Bronchial epithelial cell (primary cell): Measurements from ENCODE around the gene PPP1R16B. TPM values are rescaled to one million over a fixed set of nuclear protein-coding genes. Genes with fewer than 3 reads are reported as not detected.

ENCODE experiments used
- DNase-seq: peaks from one replicate; pipeline ENCODE4 v3.0.0-alpha.2; 2010; ENCODE audit warnings: low read depth
- FAIRE-seq: peaks from 2 replicates; lab custom pipeline; 2011; peaks lifted over from hg19 to GRCh38; lab: Jason Lieb, UNC
- H3K27me3 ChIP-seq: 2 replicates; pipeline ENCODE4 v1.5.1; 2011; ENCODE audit warnings: low read length; ENCODE audit not compliant: control insufficient read depth, insufficient read depth
- H3K36me3 ChIP-seq: 2 replicates; pipeline ENCODE4 v1.5.1; 2011; ENCODE audit warnings: low read length; ENCODE audit not compliant: control insufficient read depth, insufficient read depth
- H3K4me3 ChIP-seq: 2 replicates; pipeline ENCODE4 v1.5.1; 2011; ENCODE audit warnings: mild to moderate bottlenecking, low read depth, low read length, control low read depth
- CTCF ChIP-seq: IDR thresholded peaks from 2 replicates; pipeline ENCODE4 v1.5.1; 2011; ENCODE audit warnings: mild to moderate bottlenecking, moderate library complexity, low read length, control low read depth, inconsistent platforms; ENCODE audit not compliant: insufficient read depth, severe bottlenecking
- total RNA-seq: library from RNA; depleted of rRNA; stranded (reverse); fragments of >200 nt; gene quantifications from 2 replicates; pipeline ENCODE4 v1.2.1, GENCODE V29; 2014

PPP1R16B gene
- total RNA-seq, 1 donor from 2014 or later = 0.26 TPM

GRCh38 chr20:38947931-38948362 is 142.4 kb downstream of the PPP1R16B start:
- no peaks in the 10 kb centered on the region for H3K27me3 ChIP-seq
- H3K36me3 ChIP-seq = peaks cover 3% of the 10 kb centered on the region
- TF ChIP-seq CTCF = no peak
- FAIRE-seq = no peak
- DNase-seq = no peak
- no peak overlapping the region for H3K4me3 ChIP-seq

DNA sequence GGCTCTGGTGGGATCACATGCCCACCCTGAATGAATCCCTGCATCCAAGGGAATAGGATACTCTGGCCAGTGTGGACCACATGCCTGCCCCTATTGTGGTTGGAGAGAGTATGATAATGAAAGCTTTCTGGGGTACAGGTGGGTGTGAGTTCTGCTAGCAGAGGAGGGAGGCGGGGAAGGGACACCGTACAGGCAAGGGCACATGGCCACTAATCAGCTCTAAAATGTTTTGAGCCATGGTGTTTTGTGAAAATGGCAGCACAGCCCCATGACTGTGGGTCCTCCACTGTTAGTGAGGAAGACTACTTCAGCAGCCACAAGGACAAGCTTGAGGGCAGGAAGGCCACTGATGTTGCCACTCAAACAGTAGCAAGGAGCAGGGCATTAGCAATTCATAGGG is 144.8 kb downstream of the PPP1R16B start:
- H3K27me3 ChIP-seq = no peaks in the 10 kb centered on the region
- TF ChIP-seq CTCF = no peak
- H3K36me3 ChIP-seq = peaks cover 2% of the 10 kb centered on the region
- DNase-seq (no peak), FAIRE-seq (no peak)
- no peak overlapping the region for H3K4me3 ChIP-seq

DNA sequence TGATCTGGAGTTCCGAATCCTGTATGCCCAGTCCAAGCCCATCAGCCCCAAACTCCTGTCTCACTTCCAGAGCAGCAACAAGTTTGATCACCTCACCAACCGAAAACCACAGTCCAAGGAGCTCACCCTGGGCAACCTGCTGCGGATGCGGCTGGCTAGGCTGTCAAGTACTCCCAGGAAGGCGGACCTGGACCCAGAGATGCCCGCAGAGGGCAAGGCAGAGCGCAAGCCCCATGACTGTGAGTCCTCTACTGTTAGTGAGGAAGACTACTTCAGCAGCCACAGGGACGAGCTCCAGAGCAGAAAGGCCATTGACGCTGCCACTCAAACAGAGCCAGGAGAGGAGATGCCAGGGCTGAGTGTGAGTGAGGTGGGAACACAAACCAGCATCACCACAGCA is 146.1 kb downstream of the PPP1R16B start:
- no peak for TF ChIP-seq CTCF
- peaks cover 2% of the 10 kb centered on the region for H3K36me3 ChIP-seq
- DNase-seq (no peak), FAIRE-seq (no peak)
- no peaks in the 10 kb centered on the region for H3K27me3 ChIP-seq
- no peak overlapping the region for H3K4me3 ChIP-seq

DNA sequence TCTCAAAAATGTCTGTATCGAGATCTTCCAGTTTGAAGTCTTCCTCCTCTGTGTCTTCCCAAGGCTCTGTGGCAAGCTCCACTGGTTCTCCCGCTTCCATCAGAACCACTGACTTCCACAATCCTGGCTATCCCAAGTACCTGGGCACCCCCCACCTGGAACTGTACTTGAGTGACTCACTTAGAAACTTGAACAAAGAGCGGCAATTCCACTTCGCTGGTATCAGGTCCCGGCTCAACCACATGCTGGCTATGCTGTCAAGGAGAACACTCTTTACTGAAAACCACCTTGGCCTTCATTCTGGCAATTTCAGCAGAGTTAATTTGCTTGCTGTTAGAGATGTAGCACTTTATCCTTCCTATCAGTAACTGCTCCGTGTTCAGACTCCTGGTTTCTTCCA is 146.7 kb downstream of the PPP1R16B start:
- FAIRE-seq (no peak), DNase-seq (no peak)
- Histone ChIP-seq H3K36me3 (peaks cover 2% of the 10 kb centered on the region), H3K27me3 (no peaks in the 10 kb centered on the region), H3K4me3 (no peak overlapping the region)
- no peak for TF ChIP-seq CTCF

GRCh38 chr20:38953630-38954340 is 148.3 kb downstream of the PPP1R16B start:
- TF ChIP-seq CTCF = no peak

More at GRCh38 chr20:38953630-38954340, 148.3 kb downstream of the PPP1R16B start:
- no peak for DNase-seq
- Histone ChIP-seq H3K27me3 (no peaks in the 10 kb centered on the region), H3K36me3 (peaks cover 2% of the 10 kb centered on the region), H3K4me3 (no peak overlapping the region)
- no peak for FAIRE-seq
